HUES6 (cell line): ENCODE measurements around the gene NFIA.

ENCODE experiments used
- H3K27ac ChIP-seq: 2 replicates; pipeline ENCODE4 v1.7.0; 2013; ENCODE audit warnings: low read depth, mild to moderate bottlenecking, low read length, inconsistent platforms
- H3K27me3 ChIP-seq: 2 replicates; pipeline ENCODE4 v1.6.1; 2013; ENCODE audit warnings: low read length; ENCODE audit not compliant: control insufficient read depth, insufficient read depth
- H3K36me3 ChIP-seq: 2 replicates; pipeline ENCODE4 v1.6.1; 2013; ENCODE audit warnings: low read length; ENCODE audit not compliant: control insufficient read depth, insufficient read depth
- H3K4me1 ChIP-seq: 2 replicates; pipeline ENCODE4 v1.6.1; 2013; ENCODE audit warnings: low read length; ENCODE audit not compliant: control insufficient read depth, insufficient read depth
- H3K4me3 ChIP-seq: 2 replicates; pipeline ENCODE4 v1.5.1; 2013; ENCODE audit warnings: low read depth, low read length
- H3K9ac ChIP-seq: one replicate; pipeline ENCODE4 v1.6.1; 2013; ENCODE audit warnings: mild to moderate bottlenecking, low read length
- H3K9me3 ChIP-seq: 2 replicates; pipeline ENCODE4 v1.6.1; 2013; ENCODE audit warnings: low read depth, low read length; ENCODE audit not compliant: control insufficient read depth, insufficient read depth

The NFIA gene

GRCh38 chr1:61282387-61282786 lies 200.0 kb downstream of the NFIA start:
- Histone ChIP-seq H3K27me3 (no peaks in the 10 kb centered on the region), H3K36me3 (no peaks in the 10 kb centered on the region), H3K9me3 (no peaks in the 10 kb centered on the region), H3K27ac (no peak overlapping the region), H3K9ac (no peak overlapping the region), H3K4me1 (peaks cover 21% of the 10 kb centered on the region; the same call in 1 of the 2 replicates), H3K4me3 (no peak overlapping the region)

GRCh38 chr1:61284248-61284854 lies 202.0 kb downstream of the NFIA start:
- Histone ChIP-seq H3K36me3 (no peaks in the 10 kb centered on the region), H3K9ac (no peak overlapping the region), H3K4me3 (no peak overlapping the region), H3K27ac (no peak overlapping the region), H3K27me3 (no peaks in the 10 kb centered on the region), H3K4me1 (peaks cover 21% of the 10 kb centered on the region; the same call in 1 of the 2 replicates), H3K9me3 (no peaks in the 10 kb centered on the region)

GRCh38 chr1:61284936-61285335 lies 202.6 kb downstream of the NFIA start:
- Histone ChIP-seq H3K9me3 (no peaks in the 10 kb centered on the region), H3K36me3 (no peaks in the 10 kb centered on the region), H3K4me3 (no peak overlapping the region), H3K4me1 (peaks cover 21% of the 10 kb centered on the region; the same call in 1 of the 2 replicates), H3K27ac (no peak overlapping the region), H3K27me3 (no peaks in the 10 kb centered on the region), H3K9ac (no peak overlapping the region)

GRCh38 chr1:61285371-61285885 lies 203.1 kb downstream of the NFIA start:
- H3K4me3 ChIP-seq, result no peak overlapping the region
- H3K9me3 ChIP-seq, result no peaks in the 10 kb centered on the region
- no peak overlapping the region for H3K27ac ChIP-seq
- no peaks in the 10 kb centered on the region for H3K36me3 ChIP-seq
- H3K27me3 ChIP-seq, result no peaks in the 10 kb centered on the region
- H3K9ac ChIP-seq, result no peak overlapping the region
- peaks cover 26% of the 10 kb centered on the region; the same call in 1 of the 2 replicates for H3K4me1 ChIP-seq

- Histone ChIP-seq H3K36me3 (no peaks in the 10 kb centered on the region), H3K9ac (no peak overlapping the region), H3K4me1 (peaks cover 31% of the 10 kb centered on the region; the same call in 1 of the 2 replicates), H3K4me3 (no peak overlapping the region), H3K27ac (no peak overlapping the region), H3K9me3 (no peaks in the 10 kb centered on the region), H3K27me3 (no peaks in the 10 kb centered on the region)
These were observed 204.7 kb downstream of the NFIA start for GRCh38 chr1:61287014-61287413.

GRCh38 chr1:61287734-61288133 lies 205.4 kb downstream of the NFIA start:
- Histone ChIP-seq H3K9ac (no peak overlapping the region), H3K27me3 (no peaks in the 10 kb centered on the region), H3K4me3 (no peak overlapping the region), H3K9me3 (no peaks in the 10 kb centered on the region), H3K4me1 (peaks cover 31% of the 10 kb centered on the region; the same call in 1 of the 2 replicates), H3K36me3 (no peaks in the 10 kb centered on the region), H3K27ac (no peak overlapping the region)

- Histone ChIP-seq H3K27ac (no peak overlapping the region), H3K9ac (no peak overlapping the region), H3K9me3 (no peaks in the 10 kb centered on the region), H3K27me3 (no peaks in the 10 kb centered on the region), H3K36me3 (no peaks in the 10 kb centered on the region), H3K4me3 (no peak overlapping the region), H3K4me1 (peaks cover 33% of the 10 kb centered on the region)
These were observed 207.1 kb downstream of the NFIA start for GRCh38 chr1:61289232-61290098.

GRCh38 chr1:61290525-61290924 lies 208.2 kb downstream of the NFIA start:
- Histone ChIP-seq H3K9ac (no peak overlapping the region), H3K9me3 (no peaks in the 10 kb centered on the region), H3K4me1 (peaks cover 37% of the 10 kb centered on the region), H3K27ac (no peak overlapping the region), H3K4me3 (no peak overlapping the region), H3K27me3 (no peaks in the 10 kb centered on the region), H3K36me3 (no peaks in the 10 kb centered on the region)

- H3K36me3 ChIP-seq, result no peaks in the 10 kb centered on the region
- peaks cover 56% of the 10 kb centered on the region for H3K4me1 ChIP-seq
These were observed 210.8 kb downstream of the NFIA start for GRCh38 chr1:61293197-61293596.

GRCh38 chr1:61293986-61294504 lies 211.7 kb downstream of the NFIA start:
- H3K4me3 ChIP-seq, result no peak overlapping the region
- H3K9me3 ChIP-seq, result no peaks in the 10 kb centered on the region
- H3K4me1 ChIP-seq, result peaks cover 56% of the 10 kb centered on the region
- H3K27me3 ChIP-seq, result no peaks in the 10 kb centered on the region
- H3K36me3 ChIP-seq, result no peaks in the 10 kb centered on the region
- no peak overlapping the region for H3K27ac ChIP-seq
- H3K9ac ChIP-seq, result no peak overlapping the region

More at GRCh38 chr1:61293197-61293596, 210.8 kb downstream of the NFIA start:
- Histone ChIP-seq H3K27ac (no peak overlapping the region), H3K4me3 (no peak overlapping the region), H3K27me3 (no peaks in the 10 kb centered on the region), H3K9ac (no peak overlapping the region), H3K9me3 (no peaks in the 10 kb centered on the region)

GRCh38 chr1:61294930-61295329 lies 212.6 kb downstream of the NFIA start:
- Histone ChIP-seq H3K4me3 (no peak overlapping the region), H3K9ac (no peak overlapping the region), H3K9me3 (no peaks in the 10 kb centered on the region), H3K27me3 (no peaks in the 10 kb centered on the region), H3K4me1 (peaks cover 56% of the 10 kb centered on the region), H3K27ac (no peak overlapping the region), H3K36me3 (no peaks in the 10 kb centered on the region)
